ENCODE data around the gene PRR19. TPM values are rescaled to one million over a fixed set of nuclear protein-coding genes. Genes with fewer than 3 reads are reported as not detected.

The PRR19 gene
- total and polyA plus RNA-seq, 4 donors = 0.27 to 0.43 (median 0.42) TPM; not detected in 1

- H3K27me3 ChIP-seq (ENCODE audit: control insufficient read depth in 4 of 4, insufficient read depth in 4 of 4, low read length in 3 of 4) = no peaks in the 10 kb centered on the region
- 97% methylated on average over 10 of the region's 10 CpGs for WGBS
- peaks cover 7 to 28% (median 24%) of the 10 kb centered on the region in 4 donors for H3K4me1 ChIP-seq (ENCODE audit: control insufficient read depth in 4 of 4, insufficient read depth in 4 of 4, low read length in 3 of 4)
- TF ChIP-seq YY1 (IDR thresholded peaks at IDR 0.05) (no peak), ZBTB33 (IDR thresholded peaks at IDR 0.05) (no peak), ATF3 (IDR thresholded peaks at IDR 0.05) (no peak), GABPA (IDR thresholded peaks at IDR 0.05 in 1 of 2, conservative IDR thresholded peaks at IDR 0.05 in 1 of 2) (no peak), HNF4A (conservative IDR thresholded peaks at IDR 0.05) (no peak)
- H3K36me3 ChIP-seq (ENCODE audit: control insufficient read depth in 4 of 4, insufficient read depth in 3 of 4, low read depth in 1 of 4, low read length in 3 of 4) = peaks cover 17 to 58% (median 32%) of the 10 kb centered on the region in 4 donors
- DNase-seq (ENCODE audit: low spot score) = no peak
- no peaks in the 10 kb centered on the region for H3K9me3 ChIP-seq (ENCODE audit: control insufficient read depth in 4 of 4, low read length in 3 of 4)
- no peak overlapping the region for H3K9ac ChIP-seq (ENCODE audit: low read depth in 1 of 2, low read length in 2 of 2)
- H3K27ac ChIP-seq (ENCODE audit: low read depth in 1 of 2, low read length in 2 of 2) = no peak overlapping the region
- no peak overlapping the region for H3K4me3 ChIP-seq (ENCODE audit: low read depth in 1 of 3, low read length in 3 of 3)
These were observed 14.2 kb upstream of the PRR19 start for GRCh38 chr19:42287827-42288107.

- Histone ChIP-seq H3K9me3 (ENCODE audit: control insufficient read depth in 4 of 4, low read length in 3 of 4) (no peaks in the 10 kb centered on the region), H3K4me3 (ENCODE audit: low read depth in 1 of 3, low read length in 3 of 3) (no peak overlapping the region), H3K9ac (ENCODE audit: low read depth in 1 of 2, low read length in 2 of 2) (no peak overlapping the region), H3K27me3 (ENCODE audit: control insufficient read depth in 4 of 4, insufficient read depth in 4 of 4, low read length in 3 of 4) (no peaks in the 10 kb centered on the region), H3K36me3 (ENCODE audit: control insufficient read depth in 4 of 4, insufficient read depth in 3 of 4, low read depth in 1 of 4, low read length in 3 of 4) (peaks cover 21 to 65% (median 35%) of the 10 kb centered on the region in 4 donors), H3K4me1 (ENCODE audit: control insufficient read depth in 4 of 4, insufficient read depth in 4 of 4, low read length in 3 of 4) (peaks cover 7 to 21% (median 18%) of the 10 kb centered on the region in 4 donors), H3K27ac (ENCODE audit: low read depth in 1 of 2, low read length in 2 of 2) (no peak overlapping the region)
- 89% methylated on average over 4 of the region's 4 CpGs for WGBS
- no peak for DNase-seq (ENCODE audit: low spot score)
- no peak for TF ChIP-seq SP1 (IDR thresholded peaks at IDR 0.05)
- no peak for TF ChIP-seq CTCF (IDR thresholded peaks at IDR 0.05; ENCODE audit: low read depth, low read length, missing input control)
- TF ChIP-seq ATF3 (IDR thresholded peaks at IDR 0.05) = no peak
- TF ChIP-seq HNF4G (IDR thresholded peaks at IDR 0.05) = no peak
- no peak for TF ChIP-seq ZBTB33 (IDR thresholded peaks at IDR 0.05)
- no peak for TF ChIP-seq FOXA1 (IDR thresholded peaks at IDR 0.05)
- no peak for TF ChIP-seq RXRA (IDR thresholded peaks at IDR 0.05)
- TF ChIP-seq HNF4A (conservative IDR thresholded peaks at IDR 0.05) = no peak
- TF ChIP-seq RAD21 (IDR thresholded peaks at IDR 0.05) = no peak
- TF ChIP-seq JUND (IDR thresholded peaks at IDR 0.05) = no peak
- TF ChIP-seq GABPA (IDR thresholded peaks at IDR 0.05 in 1 of 2, conservative IDR thresholded peaks at IDR 0.05 in 1 of 2) = no peak
- no peak for TF ChIP-seq YY1 (IDR thresholded peaks at IDR 0.05)
- TF ChIP-seq EGR1 (IDR thresholded peaks at IDR 0.05; ENCODE audit: low read depth in 2 of 2) = no peak
- TF ChIP-seq MAX (IDR thresholded peaks at IDR 0.05) = no peak
- no peak for TF ChIP-seq TAF1 (conservative IDR thresholded peaks at IDR 0.05)
- TF ChIP-seq FOXA2 (IDR thresholded peaks at IDR 0.05) = no peak
- TF ChIP-seq REST (IDR thresholded peaks at IDR 0.05) = no peak
- no peak for TF ChIP-seq NR2F2 (IDR thresholded peaks at IDR 0.05)
These were observed 13.5 kb upstream of the PRR19 start for GRCh38 chr19:42288387-42288786.
